GM19324 (cell line): ENCODE data around the gene CBR1.

Source experiments
- ATAC-seq: cut with Tn5 transposase; IDR thresholded peaks from one replicate; pipeline ENCODE4 v1.9.1; 2021; ENCODE audit warnings: mild to moderate bottlenecking, moderate library complexity; ENCODE audit not compliant: unreplicated experiment, low FRiP score

Gene CBR1

DNA sequence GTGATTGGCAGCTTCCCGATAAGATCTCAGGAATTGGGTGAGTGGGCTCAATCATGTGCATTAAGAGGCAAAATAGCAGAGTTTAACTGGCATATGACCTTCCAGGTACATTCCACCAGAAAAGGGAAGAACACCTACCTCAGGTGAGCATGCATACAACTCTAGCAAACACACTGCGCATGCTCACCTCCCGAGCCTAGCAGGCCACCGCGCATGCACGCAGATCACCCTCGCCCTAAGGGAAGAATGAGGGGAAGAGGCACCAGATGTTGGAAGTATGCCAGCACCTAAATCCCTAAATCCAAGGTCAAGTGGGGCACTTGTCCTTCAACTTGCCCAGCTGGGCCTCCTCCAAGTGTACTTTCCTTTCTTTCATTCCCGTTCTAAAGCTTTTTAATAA is 41.4 kb downstream of the CBR1 start:
- no peak for ATAC-seq

DNA sequence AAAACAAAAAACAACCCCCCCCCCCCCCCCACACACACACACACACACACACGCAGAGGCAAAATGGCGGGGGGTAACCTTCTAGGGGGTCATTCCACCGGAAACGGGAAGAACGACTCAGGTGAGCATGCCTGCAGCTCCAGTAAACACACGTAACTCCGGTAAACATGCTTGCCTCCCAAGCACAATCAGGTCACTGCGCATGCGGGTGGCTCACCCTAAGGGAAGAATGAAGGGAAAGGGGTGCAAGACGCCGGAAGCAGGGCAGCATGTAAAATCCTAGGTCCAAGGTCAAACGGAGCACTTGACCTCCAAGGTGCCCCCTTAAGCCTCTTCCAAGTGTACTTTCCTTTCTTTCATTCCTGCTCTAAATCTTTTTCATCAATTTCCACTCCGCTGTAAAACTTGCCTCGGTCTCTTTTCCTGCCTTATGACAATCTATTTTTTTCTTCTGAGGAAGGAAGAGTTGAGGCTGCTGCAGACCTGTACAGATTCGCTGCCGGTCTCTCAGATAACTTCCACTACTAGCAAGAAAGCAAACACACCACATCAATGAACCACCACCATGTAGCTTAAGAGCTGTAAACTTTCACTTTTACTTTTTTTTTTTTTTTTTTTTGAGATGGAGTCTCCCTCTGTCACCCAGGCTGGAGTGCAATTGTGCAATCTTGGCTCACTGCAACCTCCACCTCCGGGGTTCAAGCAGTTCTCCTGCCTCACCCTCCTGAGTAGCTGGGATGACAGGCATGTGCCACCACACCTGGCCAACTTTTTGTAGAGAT is 44.0 kb downstream of the CBR1 start:
- no peak for ATAC-seq

DNA sequence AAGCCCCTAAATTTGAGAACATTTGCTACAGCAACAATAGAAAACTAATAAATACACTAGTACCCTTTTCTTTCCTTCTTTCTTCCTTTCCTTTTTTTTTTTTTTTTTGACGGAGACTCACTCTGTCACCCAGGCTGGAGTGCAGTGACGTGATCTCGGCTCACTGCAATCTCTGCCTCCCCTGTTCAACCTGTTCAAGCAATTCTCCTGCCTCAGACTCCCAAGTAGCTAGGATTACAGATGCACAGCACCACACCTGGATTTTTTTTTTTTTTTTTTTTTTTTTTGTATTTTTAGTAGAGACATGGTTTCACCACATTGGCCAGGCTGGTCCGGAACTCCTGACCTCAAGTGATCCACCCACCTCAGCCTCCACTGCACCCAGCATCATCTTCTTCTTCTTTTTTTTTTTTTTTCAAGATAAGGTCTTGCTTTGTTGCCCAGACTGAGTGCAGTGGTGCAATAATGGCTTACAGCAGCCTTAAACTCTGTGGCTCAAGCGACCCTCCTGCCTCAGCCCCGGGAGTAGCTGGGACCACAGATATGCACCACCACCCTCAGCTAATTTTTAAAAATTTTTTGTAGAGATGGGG is 45.4 kb downstream of the CBR1 start:
- no peak for ATAC-seq

DNA sequence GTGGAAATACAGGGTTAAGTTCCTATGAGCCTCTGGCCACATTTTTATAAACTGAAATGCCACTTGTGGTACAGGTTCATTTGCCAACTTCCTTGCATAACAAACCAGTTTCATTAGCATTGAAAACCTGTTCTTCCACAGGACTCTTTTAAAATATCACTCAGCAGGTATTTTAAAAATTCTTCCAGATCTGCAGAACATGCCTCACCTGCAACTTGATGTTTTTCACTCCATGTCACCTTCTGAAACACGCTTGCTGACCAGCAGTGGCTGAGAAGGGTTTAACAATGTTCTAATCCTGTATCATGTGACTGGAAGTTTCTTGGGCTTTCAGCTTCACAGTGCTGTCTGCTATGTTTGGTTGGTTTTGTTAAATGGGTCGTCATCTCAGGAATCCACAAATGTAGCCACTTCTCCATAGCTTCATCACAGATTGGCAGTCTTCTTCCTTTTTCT is 47.5 kb downstream of the CBR1 start:
- ATAC-seq: no peak

DNA sequence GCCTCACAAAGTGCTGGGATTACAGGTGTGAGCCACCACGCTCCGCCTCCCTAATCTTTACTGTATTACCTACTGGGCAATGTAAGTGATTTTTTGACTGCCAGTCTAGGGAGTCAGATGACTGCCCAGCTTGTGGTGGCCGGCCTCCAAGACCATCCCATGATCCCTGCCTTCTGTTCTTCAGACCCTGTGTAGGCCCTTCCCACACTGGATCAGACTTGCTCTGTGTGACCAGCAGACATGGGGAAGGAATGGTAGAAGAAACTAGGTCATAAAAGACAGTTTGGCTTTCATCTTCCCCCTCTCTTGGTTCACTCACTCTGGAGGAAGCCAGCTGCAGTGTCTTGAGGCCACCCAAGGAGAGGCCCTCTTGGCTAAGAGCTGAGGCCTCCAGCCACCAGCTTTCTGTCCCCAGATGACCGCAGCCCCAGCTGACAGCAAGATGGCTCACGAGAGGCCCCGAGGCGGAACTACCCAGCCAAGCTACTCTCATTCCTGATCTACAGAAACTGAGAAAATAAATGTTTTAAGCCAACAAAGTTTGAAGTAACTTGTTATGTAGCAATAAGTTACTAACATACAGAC is 50.6 kb downstream of the CBR1 start:
- ATAC-seq: no peak
